ENCODE results near the gene CEBPE.

The CEBPE gene

GRCh38 chr14:23118506-23119362, at the start of gene CEBPE:
Gene CEBPE, minus strand, starts transcription at chr14:23119255. Its CDS starts 164 bp downstream, at chr14:23119091.
- no peak for DNase-seq

DNA sequence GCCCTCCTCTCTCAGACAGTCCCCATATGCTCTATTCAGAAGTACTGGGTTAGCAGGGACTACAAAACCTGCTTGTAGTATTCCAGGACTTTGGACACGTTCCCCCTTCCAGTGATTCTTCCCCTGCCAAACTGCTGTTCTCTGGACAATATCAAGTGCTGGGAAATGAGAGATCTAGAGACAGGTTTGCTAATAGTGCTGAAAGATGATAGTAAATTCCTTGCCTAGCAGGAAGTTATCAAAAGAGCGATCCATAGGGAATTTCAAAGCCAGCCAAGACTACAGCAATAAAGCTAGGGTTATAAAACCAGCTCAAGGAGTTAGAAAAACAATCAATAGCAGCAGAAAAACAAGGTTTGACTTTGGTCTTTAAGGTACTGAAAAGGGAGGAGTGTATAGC, 49.2 kb upstream of the CEBPE start:
- no peak for DNase-seq

DNA sequence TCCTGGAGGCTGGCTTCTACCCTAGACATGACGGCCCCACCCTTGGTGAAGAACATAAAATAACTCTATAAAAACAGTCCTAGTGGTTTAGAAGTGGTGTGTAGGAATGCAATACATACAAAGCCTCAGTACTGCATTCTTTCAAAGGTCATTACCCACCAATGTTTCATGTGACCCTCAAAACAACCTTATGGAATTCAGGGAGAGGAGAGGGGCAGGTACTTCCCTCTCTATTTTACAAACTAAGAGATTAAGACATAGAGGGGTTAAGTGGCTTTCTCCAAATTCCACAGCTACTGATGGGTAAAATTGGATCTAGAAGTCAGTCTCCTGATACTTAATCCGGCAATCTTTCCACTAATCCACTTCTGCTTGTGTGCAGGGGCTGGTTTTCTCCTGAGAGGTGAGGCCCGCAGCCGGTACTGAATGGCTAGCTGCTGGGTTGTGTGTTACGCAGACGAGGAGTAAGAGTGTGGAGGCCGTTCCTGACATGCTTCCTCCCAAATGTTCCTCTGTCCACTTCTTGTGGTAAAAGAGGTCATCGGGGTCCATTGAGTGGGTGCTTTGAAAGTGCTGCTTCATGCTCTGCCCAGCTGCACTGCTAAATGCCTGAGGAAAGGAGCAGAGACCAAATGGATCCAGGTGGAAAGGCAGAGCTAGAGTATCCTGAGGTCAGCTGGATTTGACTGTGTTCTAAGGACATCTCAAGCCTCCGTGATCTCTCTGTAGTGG, 48.2 kb upstream of the CEBPE start:
- no peak for DNase-seq

DNA sequence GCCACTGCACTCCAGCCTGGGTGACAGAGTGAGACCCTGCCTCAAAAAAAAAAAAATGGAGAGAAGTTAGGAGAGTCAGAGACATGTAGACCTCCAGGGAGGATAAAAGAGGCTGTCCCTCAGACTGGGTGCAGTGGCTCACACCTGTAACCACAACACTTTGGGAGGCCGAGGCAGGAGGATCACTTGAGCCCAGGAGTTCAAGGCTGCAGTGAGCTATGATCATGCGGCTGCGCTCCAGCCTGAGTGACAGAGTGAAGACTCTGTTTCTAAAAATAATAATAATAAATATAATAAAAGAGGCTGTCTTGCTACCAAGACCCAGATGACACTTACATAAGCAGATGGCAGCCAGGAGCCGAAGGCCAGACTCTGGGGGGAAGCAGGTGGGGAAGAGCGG, 45.9 kb upstream of the CEBPE start:
- DNase-seq, result no peak

DNA sequence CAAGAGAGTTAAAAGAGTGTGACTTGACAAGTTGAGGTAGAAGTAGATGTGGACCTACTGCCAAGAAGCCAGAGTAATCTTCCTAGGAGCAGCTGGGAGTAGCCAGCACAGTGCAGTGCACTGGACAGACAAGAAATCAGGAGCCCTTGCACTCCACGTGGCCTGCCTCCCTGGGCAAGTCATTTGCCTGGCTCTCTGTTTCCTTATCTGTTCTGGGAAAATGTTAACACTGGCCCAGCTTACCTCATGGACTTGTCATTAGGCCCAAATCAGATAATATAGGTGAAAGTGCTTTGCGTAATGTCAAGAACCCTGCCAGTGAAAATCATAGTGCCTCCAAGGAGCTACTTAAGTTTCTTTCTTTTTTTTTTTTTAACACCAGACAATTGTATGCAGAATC, 45.2 kb upstream of the CEBPE start:
- no peak for DNase-seq

DNA sequence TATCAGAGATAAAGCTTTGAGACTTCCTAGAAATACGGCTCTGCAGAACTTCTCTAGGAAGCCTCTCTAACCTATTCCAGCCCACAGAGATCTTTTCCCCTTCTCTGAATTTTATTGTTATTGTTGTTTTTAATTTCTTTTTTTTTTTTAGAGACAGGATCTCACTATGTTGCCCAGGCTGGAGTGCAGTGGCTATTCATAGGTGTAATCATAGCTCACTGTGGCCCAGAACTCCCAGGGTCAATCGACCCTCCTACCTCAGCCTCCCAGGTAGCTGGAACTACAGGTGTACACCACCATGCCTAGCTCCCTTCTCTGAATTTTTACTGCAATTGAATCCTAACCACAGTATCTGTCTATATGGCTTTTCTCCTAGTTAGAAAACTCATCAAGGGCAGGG, 44.8 kb upstream of the CEBPE start:
- DNase-seq, result no peak

- DNase-seq, result no peak
Measured at GRCh38 chr14:23162800-23163199, 43.7 kb upstream of the CEBPE start.

GRCh38 chr14:23162005-23162404, 43.0 kb upstream of the CEBPE start:
- no peak for DNase-seq

- DNase-seq, result no peak
Measured at GRCh38 chr14:23160924-23161522, 42.0 kb upstream of the CEBPE start.

DNA sequence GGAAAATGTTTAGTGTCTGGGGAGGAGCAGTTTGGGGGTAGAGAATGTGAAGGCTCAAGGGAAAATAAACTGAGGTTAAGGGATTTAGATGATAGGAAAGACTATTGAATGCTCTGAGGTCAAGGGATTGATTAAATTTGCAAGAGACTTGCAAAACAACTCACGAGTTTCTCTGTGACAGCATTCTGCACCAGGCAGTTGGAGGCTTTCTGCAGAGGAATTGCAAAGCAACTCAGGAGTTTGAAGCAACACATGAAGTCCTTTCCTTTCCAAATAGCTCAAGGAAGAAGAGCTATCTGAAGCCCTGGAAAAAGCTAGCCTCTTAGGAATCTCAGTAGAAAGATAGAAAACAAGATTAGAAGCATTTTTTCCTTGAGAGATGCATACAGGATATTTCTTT, 40.5 kb upstream of the CEBPE start:
- no peak for DNase-seq

DNA sequence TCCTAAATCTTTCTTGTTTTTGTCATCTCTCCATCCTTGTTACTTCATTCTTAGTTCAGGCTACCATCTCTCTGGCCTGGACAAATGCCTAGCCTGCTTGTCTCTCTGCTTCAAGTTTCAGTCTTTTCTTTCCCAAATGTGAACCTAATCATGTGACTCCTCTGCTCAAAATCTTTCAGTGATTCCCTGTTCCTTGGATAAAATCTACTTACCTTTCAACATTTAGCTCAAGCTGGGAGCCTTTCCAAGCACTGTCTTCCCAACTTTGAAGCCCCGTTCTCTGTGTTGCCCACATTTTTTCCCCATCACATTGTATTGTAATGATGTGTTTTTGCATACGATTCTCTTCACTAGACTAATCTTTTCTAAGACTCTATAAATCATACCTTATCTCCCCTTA, 39.7 kb upstream of the CEBPE start:
- no peak for DNase-seq

DNA sequence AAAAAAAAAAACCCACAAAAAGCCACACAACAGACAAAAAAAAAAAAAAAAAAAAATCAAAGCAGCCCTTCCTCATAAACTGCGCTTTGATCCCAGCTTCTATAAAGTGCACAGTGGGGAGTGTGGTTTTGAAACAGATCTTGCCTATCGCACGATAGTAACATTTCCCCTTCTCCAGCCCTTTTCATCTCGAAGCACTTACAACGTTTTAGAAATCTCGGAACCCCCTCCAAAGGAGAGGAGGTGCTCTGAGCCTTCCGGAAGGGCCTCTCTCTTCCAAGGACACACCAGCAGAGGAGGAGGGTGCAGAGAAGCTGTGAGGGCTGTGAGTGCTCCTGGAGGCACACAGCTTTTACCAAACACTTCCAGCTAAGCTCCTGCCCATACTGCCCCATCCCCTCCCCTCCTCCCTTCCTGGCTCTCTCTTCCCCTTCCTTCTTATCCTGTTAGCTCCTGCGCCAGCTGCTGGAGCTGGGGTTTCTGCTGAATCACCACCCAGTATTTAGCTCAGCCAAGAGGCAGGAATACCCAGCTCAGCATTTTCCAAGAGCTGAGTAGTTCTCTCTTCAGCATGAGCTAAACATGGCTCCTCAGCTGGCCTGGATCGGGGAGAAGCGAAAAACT, 36.0 kb upstream of the CEBPE start:
- no peak for DNase-seq

- DNase-seq, result no peak
Measured at GRCh38 chr14:23153851-23154796, 35.1 kb upstream of the CEBPE start.

DNA sequence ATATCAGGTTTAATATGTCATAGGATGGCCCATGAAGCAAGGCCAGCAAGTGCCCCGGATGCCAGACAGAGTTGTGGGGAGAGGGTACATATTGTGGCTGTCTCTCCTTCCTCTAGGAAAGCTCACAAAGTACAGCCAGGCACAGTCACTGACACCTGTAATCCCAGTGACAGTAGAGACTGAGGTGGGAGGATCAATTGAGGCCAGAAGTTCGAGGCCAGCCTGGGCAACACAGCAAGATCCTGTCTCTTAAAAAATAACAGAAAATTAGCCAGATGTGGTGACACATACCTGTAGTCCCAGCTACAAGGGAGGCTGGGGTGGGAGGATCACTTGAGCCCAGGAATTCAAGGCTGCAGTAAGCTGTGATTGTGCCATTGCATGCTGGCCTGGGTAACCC, 32.3 kb upstream of the CEBPE start:
- no peak for DNase-seq

- no peak for DNase-seq
Measured at GRCh38 chr14:23149745-23150144, 30.7 kb upstream of the CEBPE start.

DNA sequence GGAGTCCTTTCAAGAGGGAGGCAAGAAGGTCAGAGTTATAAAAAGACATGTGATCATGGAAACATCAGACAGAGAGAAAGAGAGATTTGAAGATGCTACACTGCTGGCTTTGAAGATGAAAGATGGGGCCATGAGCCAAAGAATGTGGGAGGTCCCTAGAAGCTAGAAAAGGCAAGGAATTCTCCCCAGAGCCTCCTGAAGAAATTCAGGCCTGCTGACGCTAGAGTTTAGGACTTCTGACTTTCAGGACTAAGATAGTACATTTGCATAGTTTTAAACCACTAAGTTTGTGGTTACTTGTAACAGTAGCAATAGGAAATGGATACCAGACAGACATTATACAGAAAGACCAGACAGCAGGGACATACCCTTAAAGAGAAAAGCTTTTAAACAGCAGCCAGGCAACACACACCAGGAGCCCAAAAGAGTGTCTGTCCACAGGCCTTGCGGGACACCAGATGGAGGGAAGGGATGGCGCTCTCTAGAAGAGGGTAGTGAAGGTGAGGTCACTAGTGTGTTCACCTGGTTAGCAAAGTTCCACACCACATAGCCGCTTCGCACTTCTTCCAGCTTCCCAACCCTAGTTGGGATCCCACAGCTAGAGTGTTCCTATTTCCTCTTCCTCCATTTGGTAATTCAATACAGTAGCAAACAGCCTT, 29.7 kb upstream of the CEBPE start:
- no peak for DNase-seq

DNA sequence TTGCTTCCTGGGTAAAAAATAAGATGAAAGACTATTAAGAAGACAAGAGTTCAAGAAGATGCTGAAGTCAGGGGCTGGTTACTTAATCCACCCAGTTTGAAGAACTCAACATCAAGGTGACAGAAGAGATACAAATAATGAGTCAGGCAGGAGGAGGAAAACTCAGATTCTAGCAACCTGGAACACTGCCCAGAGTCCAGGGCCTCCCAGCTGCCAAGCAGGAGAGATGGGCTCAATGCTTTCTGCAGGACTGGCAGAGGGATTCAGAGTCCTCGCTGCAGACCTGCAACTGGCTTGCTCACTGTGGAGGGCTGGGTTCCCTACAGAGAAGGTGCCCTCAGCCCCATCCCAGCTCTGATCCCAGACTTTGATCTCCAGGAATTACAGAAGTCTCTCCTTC, 28.6 kb upstream of the CEBPE start:
- DNase-seq, result no peak

GRCh38 chr14:23146980-23147379, 27.9 kb upstream of the CEBPE start:
- no peak for DNase-seq

- DNase-seq, result no peak
Measured at GRCh38 chr14:23146351-23146910, 27.4 kb upstream of the CEBPE start.

GRCh38 chr14:23145794-23146350, 26.8 kb upstream of the CEBPE start:
- DNase-seq, result no peak

DNA sequence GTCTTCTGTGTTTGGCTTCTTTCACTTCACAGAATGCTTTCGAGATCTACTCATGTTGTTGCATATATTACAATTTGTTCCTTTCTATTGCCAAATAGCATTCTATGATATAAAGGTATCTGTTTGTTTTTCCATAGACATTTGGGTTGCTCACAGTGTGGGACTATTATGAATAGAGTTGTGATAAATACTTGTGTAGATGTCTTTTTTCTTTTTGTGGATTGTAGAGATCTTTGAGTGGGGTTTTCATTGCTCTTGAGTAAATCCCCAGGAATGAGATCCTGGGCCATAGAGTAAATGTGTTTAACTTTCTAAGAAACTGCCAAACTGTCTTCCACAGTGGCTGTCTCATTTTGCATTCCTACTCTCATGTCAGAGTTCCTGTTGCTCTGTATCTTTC, 24.9 kb upstream of the CEBPE start:
- no peak for DNase-seq
